H9 (cell line): ENCODE measurements around the gene KRT79. TPM values are rescaled to one million over a fixed set of nuclear protein-coding genes. Genes with fewer than 3 reads are reported as not detected.

Source experiments
- DNase-seq: peaks from one replicate; pipeline ENCODE4 v3.0.0-alpha.2; 2017
- H2AFZ ChIP-seq: one replicate; pipeline ENCODE4 v1.6.1; 2013; ENCODE audit warnings: mild to moderate bottlenecking, low read length, control low read depth, moderate library complexity
- H2AK5ac ChIP-seq: 2 replicates; pipeline ENCODE4 v1.6.1; 2013; ENCODE audit warnings: low read length, control low read depth, mixed read lengths; ENCODE audit not compliant: insufficient read length
- H2BK120ac ChIP-seq: one replicate; pipeline ENCODE4 v1.6.1; 2013; ENCODE audit warnings: low read depth, mild to moderate bottlenecking, low read length, control low read depth, inconsistent platforms; ENCODE audit not compliant: poor library complexity, severe bottlenecking
- H2BK12ac ChIP-seq: 2 replicates; pipeline ENCODE4 v1.6.1; 2013; ENCODE audit warnings: low read length, control low read depth, mixed read lengths, low read depth; ENCODE audit not compliant: insufficient read length
- H2BK15ac ChIP-seq: 2 replicates; pipeline ENCODE4 v1.6.1; 2013; ENCODE audit warnings: low read depth, low read length, control low read depth
- H2BK20ac ChIP-seq: one replicate; pipeline ENCODE4 v1.6.1; 2013; ENCODE audit warnings: low read depth, mild to moderate bottlenecking, low read length, control low read depth, inconsistent platforms; ENCODE audit not compliant: poor library complexity, severe bottlenecking
- H2BK5ac ChIP-seq: 2 replicates; pipeline ENCODE4 v1.6.1; 2013; ENCODE audit warnings: low read length, control low read depth, mixed read lengths; ENCODE audit not compliant: insufficient read length
- H3K14ac ChIP-seq: 2 replicates; pipeline ENCODE4 v1.6.1; 2013; ENCODE audit warnings: low read length, control low read depth; ENCODE audit not compliant: insufficient read depth
- H3K18ac ChIP-seq: 2 replicates; pipeline ENCODE4 v1.6.1; 2013; ENCODE audit warnings: low read depth, mild to moderate bottlenecking, mixed read lengths, low read length, control low read depth; ENCODE audit not compliant: insufficient read length
- H3K23ac ChIP-seq: 2 replicates; pipeline ENCODE4 v1.6.1; 2013; ENCODE audit warnings: low read length, control low read depth, mixed read lengths, low read depth; ENCODE audit not compliant: insufficient read length
- H3K23me2 ChIP-seq: 2 replicates; pipeline ENCODE4 v1.6.1; 2013; ENCODE audit warnings: low read depth, mild to moderate bottlenecking, mixed read lengths, low read length, control low read depth; ENCODE audit not compliant: insufficient read length, poor library complexity, severe bottlenecking
- H3K27ac ChIP-seq: 2 replicates; pipeline ENCODE4 v1.5.1; 2013; ENCODE audit warnings: low read length, control low read depth, mixed read lengths, low read depth; ENCODE audit not compliant: insufficient read length
- H3K27me3 ChIP-seq: 2 replicates; pipeline ENCODE4 v1.6.1; 2013; ENCODE audit warnings: low read length, control low read depth, inconsistent platforms; ENCODE audit not compliant: insufficient read depth
- H3K4ac ChIP-seq: 2 replicates; pipeline ENCODE4 v1.6.1; 2013; ENCODE audit warnings: low read depth, mild to moderate bottlenecking, control low read depth, inconsistent platforms, low read length, moderate library complexity
- H3K4me1 ChIP-seq: 2 replicates; pipeline ENCODE4 v1.6.1; 2013; ENCODE audit warnings: low read length, control low read depth, inconsistent platforms; ENCODE audit not compliant: insufficient read depth
- H3K4me2 ChIP-seq: 2 replicates; pipeline ENCODE4 v1.6.1; 2013; ENCODE audit warnings: low read length, control low read depth, mixed read lengths; ENCODE audit not compliant: insufficient read length, insufficient read depth
- H3K56ac ChIP-seq: 2 replicates; pipeline ENCODE4 v1.6.1; 2013; ENCODE audit warnings: low read depth, mild to moderate bottlenecking, mixed read lengths, low read length, control low read depth; ENCODE audit not compliant: insufficient read length
- H3K79me1 ChIP-seq: 2 replicates; pipeline ENCODE4 v1.6.1; 2013; ENCODE audit warnings: low read depth, mild to moderate bottlenecking, moderate library complexity, low read length, control low read depth, inconsistent platforms; ENCODE audit not compliant: insufficient read depth, poor library complexity, severe bottlenecking
- H3K79me2 ChIP-seq: 2 replicates; pipeline ENCODE4 v1.6.1; 2013; ENCODE audit warnings: low read length, control low read depth, inconsistent platforms; ENCODE audit not compliant: insufficient read depth
- H3K9ac ChIP-seq: 2 replicates; pipeline ENCODE4 v1.6.1; 2013; ENCODE audit warnings: low read length, control low read depth, mixed read lengths; ENCODE audit not compliant: insufficient read length; ENCODE audit errors: extremely low read depth
- H3K9me3 ChIP-seq: one replicate; pipeline ENCODE4 v1.6.1; 2013; ENCODE audit warnings: low read depth, low read length, inconsistent platforms; ENCODE audit not compliant: control insufficient read depth
- H3T11ph ChIP-seq: one replicate; pipeline ENCODE4 v1.6.1; 2013; ENCODE audit warnings: mild to moderate bottlenecking, low read length, control low read depth, inconsistent platforms
- H4K20me1 ChIP-seq: one replicate; pipeline ENCODE4 v1.6.1; 2013; ENCODE audit not compliant: control insufficient read depth, insufficient read length, insufficient read depth
- H4K5ac ChIP-seq: 2 replicates; pipeline ENCODE4 v1.6.1; 2013; ENCODE audit warnings: low read depth, mild to moderate bottlenecking, mixed read lengths, low read length, control low read depth; ENCODE audit not compliant: insufficient read length
- H4K8ac ChIP-seq: replicated peaks from 2 replicates; pipeline ENCODE4 v1.6.1; 2013; ENCODE audit warnings: low read length, control low read depth, mixed read lengths, low read depth; ENCODE audit not compliant: insufficient read length
- H4K91ac ChIP-seq: 2 replicates; pipeline ENCODE4 v1.6.1; 2013; ENCODE audit warnings: low read depth, mild to moderate bottlenecking, moderate library complexity, mixed read lengths, low read length, control low read depth; ENCODE audit not compliant: insufficient read length
- H3K27ac Mint-ChIP-seq, 3 experiments: 2 replicates in 2 of 3; 3 replicates in 1 of 3; pipeline ENCODE4 v1.8.0; 2020 to 2021; ENCODE audit warnings: mixed read lengths in 3 of 3, mild to moderate bottlenecking in 1 of 3, moderate library complexity in 1 of 3
- H3K27me3 Mint-ChIP-seq: 2 replicates; pipeline ENCODE4 v1.8.0; 2021; ENCODE audit warnings: low read depth, mild to moderate bottlenecking, moderate library complexity, mixed read lengths
- H3K36me3 Mint-ChIP-seq, 3 experiments: 2 replicates in 2 of 3; 3 replicates in 1 of 3; pipeline ENCODE4 v1.8.0; 2020 to 2021; ENCODE audit warnings: low read depth in 3 of 3, mixed read lengths in 3 of 3; ENCODE audit not compliant: insufficient read depth in 1 of 3
- H3K4me1 Mint-ChIP-seq, 2 experiments: 2 replicates each; pipeline ENCODE4 v1.8.0; 2020; ENCODE audit warnings: mixed read lengths in 2 of 2
- H3K4me3 Mint-ChIP-seq, 2 experiments: 2 replicates in 1 of 2; 3 replicates in 1 of 2; pipeline ENCODE4 v1.8.0; 2020 to 2021; ENCODE audit warnings: mild to moderate bottlenecking in 2 of 2, mixed read lengths in 2 of 2, moderate library complexity in 1 of 2
- H3K9me3 Mint-ChIP-seq, 2 experiments: 2 replicates in 1 of 2; 3 replicates in 1 of 2; pipeline ENCODE4 v1.8.0; 2020; ENCODE audit warnings: mild to moderate bottlenecking in 2 of 2, mixed read lengths in 2 of 2, moderate library complexity in 1 of 2
- CTCF ChIP-seq: fragments of 200-600 bp; sonication (generic); conservative IDR thresholded peaks from 3 replicates; pipeline ENCODE4 v1.8.0; 2021; ENCODE audit warnings: antibody characterized with exemption, mild to moderate bottlenecking
- WGBS: extraction: QIAGEN DNeasy Blood & Tissue Kit; methylation state at CpG from one replicate; pipeline ENCODE4 v1.1.7; 2013; ENCODE audit warnings: missing lambda C conversion rate, low lambda C conversion rate, mixed read lengths; ENCODE audit not compliant: insufficient read length; ENCODE audit errors: extremely low coverage; 5-methylcytosine and 5-hydroxymethylcytosine counted together
- total RNA-seq: library from RNA; stranded (reverse); gene quantifications from 2 replicates; pipeline ENCODE4 v1.2.1, GENCODE V29; 2021

KRT79 gene
- total RNA-seq, 1 experiment from 2014 or later, result not detected

- H2BK12ac ChIP-seq, result no peak within 1 kb of the TSS
- no peak within 1 kb of the TSS for H3K23ac ChIP-seq
- TF ChIP-seq CTCF, result no peak
- no peak for DNase-seq
- H3K14ac ChIP-seq, result no peak within 1 kb of the TSS; the same call in 1 of the 2 replicates
- H3T11ph ChIP-seq, result no peak within 1 kb of the TSS
- H3K56ac ChIP-seq, result no peak within 1 kb of the TSS
- peak within 1 kb of the TSS in 1 of 3 experiments; percentile 28; a peak in 2 of 7 replicates for H3K27ac Mint-ChIP-seq
- WGBS, result no CpG with 5 or more reads among the region's 8 CpGs
- no peak within 1 kb of the TSS for H3K4ac ChIP-seq
- H2BK20ac ChIP-seq, result no peak within 1 kb of the TSS
- no peaks in the 10 kb centered on the region for H3K9me3 ChIP-seq
- no peak within 1 kb of the TSS for H2BK5ac ChIP-seq
- H3K36me3 Mint-ChIP-seq, result no peaks in the 10 kb centered on the region
- no peaks in the 10 kb centered on the region for H3K79me2 ChIP-seq
- H4K20me1 ChIP-seq, result no peaks in the 10 kb centered on the region
- H3K79me1 ChIP-seq, result no peaks in the 10 kb centered on the region
- no peak within 1 kb of the TSS for H4K5ac ChIP-seq
- H3K27me3 ChIP-seq, result no peaks in the 10 kb centered on the region
- no peak within 1 kb of the TSS for H3K18ac ChIP-seq
- no peaks in the 10 kb centered on the region for H3K9me3 Mint-ChIP-seq
- H3K27ac ChIP-seq, result no peak within 1 kb of the TSS
- no peaks in the 10 kb centered on the region for H3K23me2 ChIP-seq
- H3K4me1 ChIP-seq, result no peaks in the 10 kb centered on the region
- H2BK15ac ChIP-seq, result no peak within 1 kb of the TSS
- H3K4me1 Mint-ChIP-seq, result no peaks in the 10 kb centered on the region
- H2AK5ac ChIP-seq, result no peak within 1 kb of the TSS
- no peak within 1 kb of the TSS for H4K8ac ChIP-seq
- H4K91ac ChIP-seq, result no peak within 1 kb of the TSS
- H2AFZ ChIP-seq, result no peak within 1 kb of the TSS
- H3K27me3 Mint-ChIP-seq, result peaks cover 21% of the 10 kb centered on the region
- H3K4me3 Mint-ChIP-seq, result no peak within 1 kb of the TSS
- H3K9ac ChIP-seq, result no peak within 1 kb of the TSS
- no peak within 1 kb of the TSS for H3K4me2 ChIP-seq
- H2BK120ac ChIP-seq, result no peak within 1 kb of the TSS
These were observed 57.2 kb downstream of the KRT79 start, which contains the start of gene KRT76 for GRCh38 chr12:52776913-52777395. KRT76 (minus strand) TSS chr12:52777345; CDS start chr12:52777291, 54 bp downstream.
